ENCODE results near the gene ARHGAP24.
"Not testable (repeated sequence)": the region's sequence is repeated elsewhere in the genome, so short reads cannot be mapped to it uniquely, and the experiment has no call there.

ARHGAP24 gene

DNA sequence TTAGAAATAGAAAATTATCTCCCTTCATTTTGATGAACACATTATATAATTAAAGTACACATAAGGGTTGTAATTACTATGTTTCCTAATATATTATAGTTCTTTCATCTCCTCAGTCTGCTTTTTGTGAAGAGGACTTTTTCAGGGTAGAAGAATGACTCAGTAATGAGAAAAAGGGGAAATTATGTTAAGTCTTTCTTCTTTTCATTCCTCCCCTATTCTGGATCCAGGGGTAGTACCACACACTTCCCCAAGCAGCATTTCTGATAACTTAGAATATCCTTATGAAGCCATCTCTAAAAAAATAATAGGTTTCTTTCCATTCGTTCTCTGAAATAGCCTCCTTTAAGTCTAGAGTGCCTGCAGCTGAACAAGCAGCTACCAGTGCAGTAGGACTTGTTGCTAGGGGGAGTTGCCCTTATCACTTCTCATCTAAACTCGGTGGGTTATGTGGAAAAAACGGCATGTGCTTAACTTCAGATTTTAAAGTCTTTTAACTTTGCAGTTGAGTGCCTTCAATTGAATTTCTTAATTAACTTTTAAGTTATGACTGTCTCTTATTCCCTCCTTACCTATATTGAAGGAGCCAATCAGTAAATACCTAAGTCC lies 184.8 kb downstream of the ARHGAP24 start:
- DNase-seq = no peak

DNA sequence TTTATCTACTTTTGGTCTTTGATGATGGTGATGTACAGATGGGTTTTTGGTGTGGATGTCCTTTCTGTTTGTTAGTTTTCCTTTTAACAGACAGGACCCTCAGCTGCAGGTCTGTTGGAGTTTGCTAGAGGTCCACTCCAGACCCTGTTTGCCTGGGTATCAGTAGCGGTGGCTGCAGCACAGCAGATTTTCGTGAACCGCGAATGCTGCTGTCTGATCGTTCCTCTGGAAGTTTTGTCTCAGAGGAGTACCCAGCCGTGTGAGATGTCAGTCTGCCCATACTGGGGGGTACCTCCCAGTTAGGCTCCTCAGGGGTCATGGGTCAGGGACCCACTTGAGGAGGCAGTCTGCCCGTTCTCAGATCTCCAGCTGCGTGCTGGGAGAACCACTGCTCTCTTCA lies 191.7 kb downstream of the ARHGAP24 start:
- DNase-seq = not testable (repeated sequence)

DNA sequence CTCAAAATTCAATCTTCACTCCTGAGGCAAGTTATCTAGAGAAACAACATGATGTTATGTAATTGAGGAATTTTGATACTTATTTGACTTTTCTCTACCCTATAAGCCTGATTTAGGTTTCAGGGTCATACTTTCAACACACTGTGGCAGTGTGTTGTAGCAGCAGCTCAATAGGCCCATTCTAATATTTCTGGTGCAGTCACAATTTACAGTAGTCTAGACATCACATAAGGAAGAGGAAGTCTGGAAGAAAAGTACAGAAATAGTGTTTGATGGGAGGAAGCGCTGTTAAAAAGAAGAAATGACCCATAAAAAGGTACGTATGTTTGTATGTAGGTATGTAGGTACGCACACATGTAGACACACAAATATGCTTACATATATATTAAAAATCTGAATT lies 194.3 kb downstream of the ARHGAP24 start:
- DNase-seq = no peak

DNA sequence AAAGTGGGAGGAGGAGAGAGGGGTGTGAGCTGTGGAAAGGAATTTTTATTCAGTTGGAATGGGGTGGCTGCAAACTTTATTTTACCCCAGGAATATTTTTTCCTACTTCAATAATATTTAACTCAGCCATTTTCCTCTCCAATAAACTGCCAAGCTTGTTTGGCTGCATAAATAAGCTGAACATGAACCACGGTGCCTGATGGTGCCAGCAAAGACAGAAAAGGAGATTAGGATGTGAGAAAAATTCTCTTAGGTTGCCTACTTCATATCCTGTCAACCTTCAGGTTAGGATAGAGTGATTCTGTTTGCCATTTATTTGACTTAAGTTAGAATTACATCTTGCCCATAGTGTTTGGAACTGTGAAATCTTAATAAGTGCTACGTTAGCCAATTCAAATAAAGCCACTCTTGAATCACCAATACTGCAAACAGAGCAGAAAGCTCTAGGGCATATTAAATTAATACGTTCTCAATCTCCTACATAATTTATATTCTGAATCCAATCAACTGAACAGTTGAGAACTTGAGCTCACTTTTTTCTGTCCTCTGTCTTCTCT lies 195.1 kb downstream of the ARHGAP24 start:
- DNase-seq = no peak

DNA sequence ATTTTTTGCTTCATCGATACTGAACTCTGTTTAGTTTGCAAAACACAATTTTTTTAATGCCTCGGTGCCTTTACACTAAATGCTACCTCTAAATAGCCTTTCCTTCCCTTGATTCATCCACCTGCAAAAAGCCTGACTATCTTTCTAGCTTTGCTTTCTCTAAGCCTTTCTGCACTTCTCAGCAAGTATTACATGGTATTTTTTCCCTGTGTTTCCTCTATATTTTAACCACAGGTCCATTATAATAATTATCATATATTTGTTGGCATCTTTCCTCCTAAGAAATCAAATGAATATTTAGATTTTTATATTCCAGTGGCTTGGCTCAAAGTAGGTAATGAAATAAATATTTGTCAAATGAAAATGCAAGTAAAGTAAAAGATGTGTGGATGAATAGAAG lies 196.2 kb downstream of the ARHGAP24 start:
- DNase-seq = no peak

DNA sequence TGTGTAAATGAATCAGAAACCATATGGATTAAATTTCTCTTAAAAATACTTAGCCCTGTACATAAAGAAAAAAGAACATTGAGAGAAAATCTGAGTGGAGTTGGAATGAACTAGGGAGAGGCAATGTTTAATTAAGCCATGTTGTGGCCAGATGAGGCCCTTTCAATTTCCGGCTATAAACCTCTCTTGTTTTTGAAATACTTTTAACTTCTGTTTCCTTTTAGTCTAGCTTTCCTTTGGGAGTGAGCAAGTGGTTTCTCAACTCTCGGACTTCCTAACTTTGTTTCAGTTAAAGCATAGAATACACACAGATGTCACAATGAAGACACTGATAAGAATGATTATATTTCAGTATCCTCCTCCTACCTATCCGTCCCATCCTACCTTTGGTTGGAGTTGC lies 197.2 kb downstream of the ARHGAP24 start:
- no peak for DNase-seq

DNA sequence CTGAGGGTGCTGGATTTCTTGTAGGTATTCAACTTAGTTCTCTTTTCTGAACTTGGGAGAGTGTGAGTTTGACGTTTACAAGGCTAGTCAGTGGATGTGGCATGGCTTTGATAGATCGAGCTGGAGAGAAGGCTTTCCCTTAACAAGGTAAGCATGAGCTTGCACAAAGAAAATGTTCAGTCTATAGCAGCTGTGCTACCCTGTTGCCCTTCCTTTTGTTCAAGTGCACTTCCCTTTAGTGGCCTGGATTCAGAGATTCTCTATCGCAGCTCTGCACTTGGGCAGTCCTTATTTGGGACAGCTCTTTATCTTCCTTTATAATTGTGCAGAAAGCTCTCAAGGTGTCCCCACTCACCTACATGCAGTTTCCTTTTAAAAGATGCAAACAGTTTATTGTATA lies 198.0 kb downstream of the ARHGAP24 start:
- DNase-seq = no peak

DNA sequence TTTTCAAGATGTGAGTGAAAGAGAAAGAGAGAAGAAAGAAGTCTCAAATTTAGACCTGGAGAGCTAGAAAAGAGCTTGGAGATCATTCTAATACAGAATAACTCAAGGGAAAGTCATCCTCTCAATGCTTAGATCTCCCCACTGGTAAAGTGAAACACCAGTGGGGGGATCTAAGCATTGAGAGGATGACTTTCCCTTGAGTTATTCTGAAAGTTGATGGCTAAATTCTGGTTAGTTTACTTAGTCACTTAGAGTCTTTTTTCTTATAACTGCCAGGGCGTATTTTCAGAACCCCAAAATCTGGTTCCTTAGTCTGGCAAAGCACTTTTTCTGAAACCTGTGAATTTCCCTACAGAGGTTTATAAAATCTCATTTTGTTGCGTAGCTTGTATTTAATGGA lies 198.6 kb downstream of the ARHGAP24 start:
- DNase-seq = no peak

DNA sequence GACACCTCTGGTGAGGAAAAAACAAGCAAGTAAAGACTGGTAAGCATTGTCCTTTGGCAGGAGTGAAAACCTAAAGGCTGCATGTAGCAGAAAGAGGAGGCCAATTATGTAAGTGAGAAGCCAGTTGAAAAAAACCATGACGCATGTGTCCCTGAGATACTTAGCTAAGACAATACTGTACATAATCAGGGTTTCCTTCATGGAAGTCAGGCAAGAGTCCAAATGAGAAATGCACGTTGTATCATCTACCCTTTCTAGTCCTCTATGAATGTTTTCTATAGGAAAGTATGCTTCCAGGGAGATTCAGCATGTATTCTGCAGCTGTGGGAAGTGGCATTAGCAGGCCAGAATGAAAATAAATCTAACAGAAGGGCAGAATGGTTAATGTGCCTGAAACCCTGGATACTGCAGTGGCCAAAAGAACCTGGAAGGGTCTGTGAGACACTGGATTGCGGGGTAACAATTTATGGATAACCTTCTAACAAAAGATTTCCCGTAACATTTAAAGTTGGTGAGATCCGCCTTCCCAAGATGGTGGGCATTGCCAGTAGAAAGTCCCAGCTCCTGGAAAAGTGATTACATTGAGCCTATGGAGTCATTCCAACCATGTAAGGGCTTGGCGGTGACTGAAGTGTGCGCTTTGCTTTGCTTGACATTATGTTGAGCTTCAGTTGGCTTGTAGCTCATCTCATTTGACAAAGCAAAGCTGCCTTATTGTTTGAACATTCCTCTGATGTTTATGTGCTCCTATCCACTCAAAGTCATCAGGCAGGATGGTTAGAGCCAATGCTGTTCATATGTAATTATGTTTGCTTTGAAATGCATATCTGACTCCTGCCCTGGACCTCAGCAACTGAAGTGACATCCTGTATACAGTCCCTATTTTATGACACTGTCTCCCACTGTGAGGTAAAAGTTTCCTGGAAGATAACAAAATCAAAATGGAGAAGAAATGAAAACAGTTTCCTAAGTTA lies 200.4 kb downstream of the ARHGAP24 start:
- DNase-seq = no peak

DNA sequence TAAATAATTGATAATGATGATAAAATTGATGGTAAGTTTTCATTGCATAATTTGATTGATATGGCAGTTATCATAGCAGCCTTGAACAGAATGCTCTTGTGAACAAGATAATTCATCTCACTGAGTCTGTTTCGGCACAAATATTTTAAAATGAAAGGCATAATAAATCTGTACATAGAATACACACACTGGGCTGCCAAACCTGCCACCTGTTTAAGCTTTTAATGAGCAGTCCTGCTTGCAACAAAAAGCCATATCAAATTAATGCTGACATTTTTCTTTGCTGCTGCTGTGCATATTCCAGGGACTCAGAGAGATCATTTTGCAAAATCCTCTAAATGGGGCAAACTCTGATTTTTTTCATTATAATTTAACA lies 201.1 kb downstream of the ARHGAP24 start:
- no peak for DNase-seq

DNA sequence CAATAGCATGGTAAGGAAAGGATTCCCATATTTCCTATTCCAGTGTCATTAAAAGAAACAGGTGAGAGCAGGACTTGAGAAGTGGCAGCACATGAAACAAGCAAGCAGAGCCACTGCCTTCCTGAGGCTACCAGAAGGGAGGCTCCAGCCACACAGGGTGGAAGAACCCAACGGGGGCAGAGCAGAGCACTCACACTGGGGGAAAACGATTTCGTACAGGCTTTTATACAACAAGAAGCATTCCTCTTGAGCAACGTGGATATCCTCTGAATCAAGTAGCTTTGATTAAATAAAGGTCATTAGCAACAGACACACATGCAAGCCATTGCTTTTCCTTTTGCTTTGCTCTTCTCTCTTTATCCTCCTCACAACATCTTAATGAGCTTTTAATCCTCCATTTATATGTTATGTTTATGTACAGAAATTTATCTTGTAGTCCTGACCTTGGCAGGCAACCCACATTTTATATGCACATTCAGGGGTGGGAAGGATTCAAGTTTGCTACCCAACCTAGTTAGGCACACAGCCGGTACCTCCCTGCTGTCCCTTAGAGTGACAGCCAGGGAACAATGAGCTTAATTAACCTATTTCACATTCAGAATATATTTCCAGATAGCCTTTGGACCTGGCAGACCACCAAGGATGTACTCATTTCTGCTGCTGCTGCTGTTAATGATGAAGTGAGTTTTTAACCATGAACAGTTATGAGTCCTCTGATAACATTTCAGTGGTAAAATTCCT lies 202.1 kb downstream of the ARHGAP24 start:
- no peak for DNase-seq

DNA sequence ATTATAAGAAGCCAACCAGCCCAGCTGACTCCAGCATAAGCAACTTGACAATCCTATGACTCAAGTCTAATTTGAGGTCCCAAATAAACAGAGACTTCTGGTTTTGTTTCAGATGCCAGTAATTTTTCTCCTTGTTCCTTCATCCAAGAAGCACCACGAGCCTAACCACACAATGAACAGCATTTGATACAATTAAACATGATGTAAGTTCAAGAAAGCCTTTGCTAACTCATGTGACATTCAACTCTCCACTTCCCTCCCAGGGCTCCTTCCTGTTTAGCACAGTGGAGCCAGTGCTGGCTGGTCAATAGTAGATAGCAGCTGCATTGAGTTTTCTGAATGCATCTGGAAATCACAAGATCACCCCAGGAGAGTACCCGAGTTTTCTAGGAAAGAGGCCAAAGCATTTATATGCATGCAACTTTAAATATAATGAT lies 206.3 kb downstream of the ARHGAP24 start:
- no peak for DNase-seq

DNA sequence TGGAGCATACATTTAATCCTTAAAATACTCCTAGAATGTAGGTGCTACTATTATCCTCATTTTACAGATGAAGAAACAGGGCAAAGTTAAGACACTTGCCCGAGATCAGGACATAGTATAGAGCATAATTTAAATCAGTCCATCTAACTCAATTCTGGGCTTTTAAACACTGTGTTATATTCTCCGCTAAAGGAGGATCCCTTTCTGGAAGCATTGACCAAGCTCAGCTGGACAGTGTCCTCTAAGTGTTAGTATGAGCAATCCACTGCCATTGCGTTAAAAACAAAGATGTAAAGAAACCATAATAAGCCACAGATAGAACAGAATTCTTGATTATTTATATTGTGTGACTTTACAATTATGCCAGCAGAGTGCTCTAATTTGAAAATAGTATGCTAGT lies 207.0 kb downstream of the ARHGAP24 start:
- no peak for DNase-seq

DNA sequence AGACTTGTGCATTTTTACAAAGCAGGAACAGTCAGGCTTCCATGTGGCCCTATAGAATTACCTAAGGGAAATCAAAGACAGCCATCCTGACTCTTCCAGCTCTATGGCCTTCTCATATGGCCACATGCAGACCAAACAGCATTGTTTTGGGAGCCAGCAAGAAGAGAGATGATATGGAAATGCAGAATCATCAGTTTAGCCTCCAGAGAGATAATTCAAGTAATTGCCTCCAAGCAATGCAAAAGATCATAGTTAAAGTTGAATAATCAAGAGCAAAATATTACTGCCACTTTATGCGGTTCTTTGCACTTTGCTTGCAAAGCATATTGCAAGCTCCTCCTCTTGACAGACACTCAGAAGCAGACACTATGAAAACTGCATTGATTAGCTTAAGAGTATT lies 207.4 kb downstream of the ARHGAP24 start:
- no peak for DNase-seq

DNA sequence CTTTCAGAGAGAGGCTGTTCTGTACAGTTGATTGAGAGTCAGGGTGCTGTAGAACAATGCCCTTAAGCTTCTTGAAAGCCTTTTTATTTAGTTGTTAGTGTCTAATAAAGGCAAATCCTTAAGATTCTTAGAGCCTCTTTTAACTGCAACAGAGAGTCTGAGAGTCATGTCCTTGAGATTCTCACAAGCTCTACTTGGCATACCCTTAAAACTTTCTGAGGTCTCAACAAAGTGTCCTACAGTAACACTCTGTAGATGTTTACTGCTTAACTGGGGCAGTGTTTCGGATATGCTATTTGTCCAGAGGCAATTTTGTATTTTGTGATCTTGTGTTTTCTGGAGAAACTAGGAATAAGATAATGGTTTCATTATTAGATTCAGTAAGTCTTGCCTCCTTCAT lies 209.7 kb downstream of the ARHGAP24 start:
- DNase-seq = no peak

DNA sequence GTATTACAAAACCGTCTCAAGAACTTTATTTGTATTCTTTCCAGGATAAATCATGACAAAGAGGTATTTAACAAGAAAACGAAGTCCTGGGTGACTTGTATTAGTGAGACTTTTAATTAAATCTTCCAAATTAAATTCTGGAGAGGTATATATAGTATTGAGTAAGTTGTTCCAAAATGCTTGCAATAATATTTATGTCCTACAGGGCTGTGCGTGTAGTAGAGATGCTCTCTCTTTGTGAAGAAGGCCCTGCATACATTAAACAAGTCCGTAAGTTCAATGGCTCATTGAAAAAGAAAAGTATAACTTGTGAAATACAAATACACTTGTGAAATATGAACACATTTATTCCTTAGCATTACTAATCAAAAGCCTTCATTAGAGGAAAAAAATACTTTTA lies 211.4 kb downstream of the ARHGAP24 start:
- no peak for DNase-seq

DNA sequence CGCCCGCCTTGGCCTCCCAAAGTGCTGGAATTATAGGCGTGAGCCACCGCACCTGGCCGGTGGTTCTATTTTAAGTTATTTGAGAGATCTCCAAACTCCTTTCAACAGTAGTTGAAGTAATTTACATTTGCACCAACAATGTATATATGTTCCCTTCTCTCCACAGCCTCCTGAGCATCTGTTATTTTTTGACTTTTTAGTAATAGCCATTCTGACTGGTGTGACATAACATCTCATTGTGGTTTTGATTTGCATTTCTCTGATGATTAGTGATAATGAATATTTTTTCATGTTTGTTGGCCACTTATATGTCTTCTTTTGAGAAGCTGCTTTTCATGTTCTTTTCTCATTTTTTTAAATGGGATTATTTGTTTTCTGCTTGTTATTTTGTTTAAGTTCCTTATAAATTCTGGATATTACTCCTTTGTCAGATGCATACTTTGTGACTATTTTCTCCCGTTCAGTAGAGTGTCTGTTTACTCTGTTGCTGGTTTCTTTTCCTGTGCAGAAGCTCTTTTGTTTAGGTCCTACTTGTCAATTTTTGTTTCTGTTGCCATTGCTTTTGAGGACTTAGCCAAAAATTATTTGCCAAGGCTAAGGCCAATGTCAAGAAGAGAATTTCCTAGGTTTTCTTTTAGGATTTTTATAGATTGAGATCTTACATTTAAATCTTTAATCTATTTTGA lies 213.2 kb downstream of the ARHGAP24 start:
- no peak for DNase-seq

DNA sequence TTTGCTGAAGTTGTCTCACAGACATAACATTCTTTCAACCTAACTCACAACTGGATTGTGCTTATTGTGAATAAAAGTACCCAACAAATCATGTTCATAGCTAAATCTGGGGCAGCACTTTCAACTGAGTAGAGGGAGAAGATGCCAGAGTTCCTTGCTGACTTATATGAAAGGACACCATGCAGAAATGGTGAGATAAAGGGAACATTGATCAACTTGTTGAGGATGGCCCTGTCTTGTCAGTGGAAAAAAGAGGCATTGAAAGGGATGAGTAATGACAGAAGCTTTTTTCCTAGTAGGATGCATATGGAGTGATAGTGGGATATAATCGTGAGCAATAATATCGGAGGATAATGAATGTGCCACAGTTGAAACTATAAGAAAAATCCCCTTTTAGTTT lies 221.7 kb downstream of the ARHGAP24 start:
- DNase-seq = no peak

DNA sequence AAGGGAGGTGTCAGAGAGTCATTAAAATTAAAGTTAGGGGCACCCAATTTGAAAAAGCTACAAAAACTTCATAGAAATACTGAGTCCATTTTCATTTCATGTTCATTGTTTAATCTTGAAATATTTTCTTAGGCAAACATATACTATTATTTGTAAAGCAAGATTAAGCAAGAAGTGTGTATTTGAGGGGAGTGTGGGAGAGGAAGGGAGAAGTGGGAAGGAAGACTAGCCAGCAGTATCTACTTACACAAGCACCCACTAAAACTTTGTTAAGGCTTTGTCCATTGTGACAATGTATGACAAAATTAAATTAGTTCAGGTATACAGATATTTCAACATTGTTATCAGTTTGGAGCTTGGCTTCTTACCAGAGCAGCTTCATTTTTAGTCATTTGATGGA lies 222.9 kb downstream of the ARHGAP24 start:
- DNase-seq = no peak

DNA sequence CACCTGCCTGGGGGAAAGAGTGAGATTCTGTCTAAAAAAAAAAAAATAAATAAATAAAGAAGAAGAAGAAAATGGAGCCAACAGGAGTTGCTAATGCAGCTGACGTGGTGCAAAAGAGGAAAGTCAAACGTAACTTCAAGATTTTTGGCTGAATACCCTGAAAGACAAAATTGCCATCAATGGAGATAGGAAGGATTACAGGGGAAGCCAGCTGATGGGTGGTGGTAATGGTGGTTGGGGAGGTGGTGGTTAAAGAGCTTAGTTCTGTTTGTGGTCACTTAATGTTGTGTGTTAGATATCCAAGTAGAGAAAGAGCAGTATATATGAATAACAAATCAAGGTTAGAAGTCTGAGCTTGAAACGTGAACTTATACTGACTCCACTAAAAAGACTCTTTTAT lies 225.4 kb downstream of the ARHGAP24 start:
- DNase-seq = no peak

DNA sequence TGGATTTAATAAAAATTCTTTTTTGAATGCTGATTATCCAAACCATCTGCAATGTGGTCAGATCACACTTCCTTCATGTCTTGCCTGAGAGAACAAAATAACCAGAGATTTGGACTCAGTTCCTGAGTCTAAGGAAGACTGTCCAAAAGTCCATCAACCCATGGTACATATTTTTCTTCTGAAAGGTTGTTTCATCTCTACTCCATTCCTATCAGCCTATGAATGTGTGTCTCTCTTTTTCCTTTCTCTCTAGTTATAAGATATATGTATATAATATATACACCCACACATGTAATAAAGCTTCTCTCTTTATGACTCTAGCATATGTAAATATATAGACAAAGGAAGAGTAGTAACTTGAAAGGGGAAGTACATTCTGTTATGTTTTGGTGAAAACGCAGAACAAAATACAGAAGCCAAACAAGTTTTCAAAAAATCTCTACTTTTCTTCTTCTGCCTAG lies 226.9 kb downstream of the ARHGAP24 start:
- no peak for DNase-seq

DNA sequence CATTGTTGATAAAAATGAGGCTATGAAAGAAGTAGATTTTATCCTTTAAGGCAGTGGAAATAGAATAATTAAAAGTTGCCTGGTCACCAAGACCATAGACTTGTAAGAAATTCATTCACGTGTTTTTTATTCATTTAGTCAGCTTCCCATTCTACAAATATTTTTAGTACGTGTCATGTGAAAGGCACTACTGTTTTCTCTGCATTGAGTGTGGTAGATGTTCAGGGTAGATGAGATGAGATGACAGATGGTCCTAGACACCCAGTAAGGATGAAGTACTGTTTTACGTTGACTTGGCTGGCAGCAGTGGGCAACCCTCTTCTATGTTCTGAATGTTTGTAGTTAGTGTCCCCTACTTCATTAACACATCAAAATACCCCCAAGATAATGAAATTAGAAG lies 228.1 kb downstream of the ARHGAP24 start:
- no peak for DNase-seq

DNA sequence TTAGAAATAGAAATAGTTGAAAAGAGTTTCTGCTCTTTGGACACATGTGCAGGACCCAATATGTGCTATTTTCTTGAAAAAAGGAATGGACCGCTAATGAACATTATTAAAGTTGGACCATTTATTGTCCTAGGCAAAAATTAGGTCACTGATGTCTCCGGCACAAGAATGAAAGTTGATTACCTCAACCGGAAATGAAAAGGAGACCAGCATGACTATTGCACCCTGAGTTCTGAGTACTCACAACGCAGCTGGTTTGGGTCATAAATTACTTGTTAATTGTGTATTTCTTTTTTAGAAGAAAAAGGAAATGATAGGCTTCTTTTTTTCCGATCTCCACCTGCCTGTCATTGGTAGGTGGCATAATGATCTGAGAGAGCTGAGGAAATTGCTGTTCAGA lies 232.7 kb downstream of the ARHGAP24 start:
- DNase-seq = no peak
